Ammon's horn (tissue), 1 donor: ENCODE measurements around the gene CALHM2.
A peak's percentile ranks its signal among the peaks of the same experiment; 100 is the strongest.
"Not testable (repeated sequence)": the region's sequence is repeated elsewhere in the genome, so short reads cannot be mapped to it uniquely, and the experiment has no call there.

Source experiments
- DNase-seq: peaks from one replicate; pipeline ENCODE4 v3.0.0-alpha.2; 2016; ENCODE audit warnings: low spot score

The CALHM2 gene

GRCh38 chr10:103450201-103450695, 1.9 kb downstream of the CALHM2 start:
- DNase-seq, result no peak

GRCh38 chr10:103449208-103450144, 2.7 kb downstream of the CALHM2 start:
- no peak for DNase-seq

- no peak for DNase-seq
These were observed 3.4 kb downstream of the CALHM2 start for GRCh38 chr10:103448746-103449145.

- DNase-seq, result no peak
These were observed 5.0 kb downstream of the CALHM2 start for GRCh38 chr10:103447187-103447586.

- DNase-seq, result no peak
These were observed 6.2 kb downstream of the CALHM2 start for GRCh38 chr10:103445767-103446567.

GRCh38 chr10:103445366-103445765, 6.8 kb downstream of the CALHM2 start:
- DNase-seq, result no peak

- no peak for DNase-seq
These were observed 7.7 kb downstream of the CALHM2 start for GRCh38 chr10:103444478-103444877.

GRCh38 chr10:103443475-103444185, 8.5 kb downstream of the CALHM2 start:
- no peak for DNase-seq

- DNase-seq, result peak; percentile 36
These were observed 10.1 kb downstream of the CALHM2 start for GRCh38 chr10:103442031-103442461.

- DNase-seq, result no peak
These were observed 10.6 kb downstream of the CALHM2 start for GRCh38 chr10:103441611-103442010.

- DNase-seq, result no peak
These were observed 11.0 kb downstream of the CALHM2 start for GRCh38 chr10:103441206-103441605.

- no peak for DNase-seq
These were observed 11.8 kb downstream of the CALHM2 start for GRCh38 chr10:103440416-103440815.

GRCh38 chr10:103439776-103440175, 12.4 kb downstream of the CALHM2 start:
- no peak for DNase-seq

- DNase-seq, result no peak
These were observed 18.3 kb downstream of the CALHM2 start for GRCh38 chr10:103433858-103434257.

GRCh38 chr10:103431902-103432301, 20.3 kb downstream of the CALHM2 start:
- DNase-seq, result no peak

GRCh38 chr10:103429647-103430046, 22.5 kb downstream of the CALHM2 start:
- no peak for DNase-seq

- DNase-seq, result no peak
These were observed 23.1 kb downstream of the CALHM2 start for GRCh38 chr10:103428989-103429643.

GRCh38 chr10:103427866-103428265, 24.3 kb downstream of the CALHM2 start:
- no peak for DNase-seq

- DNase-seq, result no peak
These were observed 28.4 kb downstream of the CALHM2 start for GRCh38 chr10:103423748-103424147.

GRCh38 chr10:103419101-103419500, 33.1 kb downstream of the CALHM2 start:
- DNase-seq, result no peak

- no peak for DNase-seq
These were observed 34.6 kb downstream of the CALHM2 start for GRCh38 chr10:103417601-103418000.

GRCh38 chr10:103417148-103417469, 35.1 kb downstream of the CALHM2 start:
- not testable (repeated sequence) for DNase-seq
